HG03439 (cell line): ENCODE results near the gene KRTAP4-1.
"Not testable (repeated sequence)": the region's sequence is repeated elsewhere in the genome, so short reads cannot be mapped to it uniquely, and the experiment has no call there.

ENCODE experiments used
- ATAC-seq: cut with Tn5 transposase; IDR thresholded peaks from one replicate; pipeline ENCODE4 v1.9.1; 2021; ENCODE audit warnings: mild to moderate bottlenecking, moderate library complexity; ENCODE audit not compliant: unreplicated experiment

The KRTAP4-1 gene

DNA sequence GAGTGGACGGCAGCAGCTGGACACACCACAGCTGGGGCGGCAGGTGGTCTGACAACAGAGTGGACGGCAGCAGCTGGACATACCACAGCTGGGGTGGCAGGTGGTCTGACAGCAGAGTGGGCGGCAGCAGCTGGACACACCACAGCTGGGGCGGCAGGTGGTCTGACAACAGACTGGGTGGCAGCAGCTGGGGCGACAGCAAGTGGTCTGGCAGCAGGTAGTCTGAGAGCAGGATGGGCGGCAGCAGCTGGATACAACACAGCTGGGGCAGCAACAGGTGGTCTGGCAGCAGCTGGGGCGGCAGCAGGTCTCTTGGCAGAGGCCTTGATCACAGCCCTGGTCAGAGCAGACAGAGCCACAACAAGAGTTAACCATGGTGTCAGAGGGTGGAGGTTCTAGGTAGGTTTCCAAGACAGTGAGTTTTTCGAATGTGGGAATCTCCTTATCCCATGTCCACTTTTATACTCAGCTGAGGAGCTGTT, at the start of gene KRTAP4-1:
TSS of gene KRTAP4-1 (minus strand) at position 432 of the 482 bp plus-strand sequence. CDS start at position 375, 57 bp downstream.
- ATAC-seq = no peak

DNA sequence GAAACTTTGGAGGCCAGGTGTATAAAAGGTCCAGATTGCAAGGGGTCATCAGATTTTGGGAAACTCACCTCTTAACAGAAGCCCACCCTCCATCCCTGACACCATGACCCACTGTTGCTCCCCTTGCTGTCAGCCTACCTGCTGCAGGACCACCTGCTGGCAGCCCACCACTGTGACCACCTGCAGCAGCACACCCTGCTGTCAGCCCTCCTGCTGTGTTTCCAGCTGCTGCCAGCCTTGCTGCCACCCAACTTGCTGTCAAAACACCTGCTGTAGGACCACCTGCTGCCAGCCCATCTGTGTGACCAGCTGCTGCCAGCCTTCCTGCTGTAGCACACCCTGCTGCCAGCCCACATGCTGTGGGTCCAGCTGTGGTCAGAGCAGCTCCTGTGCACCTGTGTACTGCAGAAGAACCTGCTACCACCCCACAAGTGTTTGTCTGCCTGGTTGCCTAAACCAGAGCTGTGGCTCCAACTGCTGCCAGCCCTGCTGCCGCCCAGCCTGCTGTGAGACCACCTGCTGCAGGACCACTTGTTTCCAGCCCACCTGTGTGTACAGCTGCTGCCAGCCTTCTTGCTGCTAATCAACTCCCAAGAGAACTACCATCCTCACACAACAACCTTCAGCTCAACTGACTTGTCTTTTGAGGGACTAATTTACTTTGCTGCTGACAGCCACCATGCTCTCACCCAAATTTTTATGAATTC, 47.8 kb upstream of the KRTAP4-1 start, which contains the start of gene KRTAP9-3:
TSS of gene KRTAP9-3 (plus strand) at position 51 of the 707 bp plus-strand sequence. CDS start at position 104, 53 bp downstream.
- ATAC-seq = not testable (repeated sequence)

DNA sequence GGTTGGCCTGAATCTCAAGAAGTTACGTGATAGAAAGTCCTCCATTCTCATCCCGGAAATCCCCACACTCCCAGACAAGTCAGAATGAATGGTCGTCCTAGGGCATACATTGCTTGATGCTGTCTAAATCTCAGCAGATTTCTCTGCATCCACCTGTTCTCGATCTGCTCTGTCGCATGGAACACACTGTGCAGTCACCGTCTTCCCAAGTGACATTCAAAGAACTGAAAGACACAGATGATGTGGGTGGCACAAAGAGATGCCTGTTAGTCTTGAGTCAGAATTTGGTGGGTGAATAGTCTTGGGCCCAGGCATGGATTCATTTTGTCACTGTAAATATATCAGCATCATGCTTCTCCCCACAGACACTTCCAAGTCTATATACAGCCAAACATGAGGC, 47.0 kb upstream of the KRTAP4-1 start:
- ATAC-seq = no peak

DNA sequence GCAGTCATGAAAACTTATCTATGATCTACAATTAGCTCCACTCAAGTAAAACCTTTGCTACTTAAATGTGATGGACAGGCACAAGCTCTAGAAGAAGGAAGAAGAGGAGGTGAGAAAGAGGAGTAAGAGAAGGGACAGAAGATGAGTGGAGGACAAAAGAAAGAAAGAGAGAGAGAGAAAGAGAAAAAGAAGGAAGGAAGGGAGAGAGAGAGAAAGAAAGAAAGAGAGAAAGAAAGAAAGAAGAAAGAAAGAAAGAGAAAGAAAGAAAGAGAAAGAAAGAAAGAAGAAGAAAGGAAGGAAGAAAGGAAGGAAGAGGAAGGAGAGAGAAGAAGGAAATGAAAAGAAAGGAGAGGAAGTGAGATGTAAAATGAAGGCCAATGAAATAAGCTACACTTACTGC, 45.4 kb upstream of the KRTAP4-1 start:
- ATAC-seq = no peak

DNA sequence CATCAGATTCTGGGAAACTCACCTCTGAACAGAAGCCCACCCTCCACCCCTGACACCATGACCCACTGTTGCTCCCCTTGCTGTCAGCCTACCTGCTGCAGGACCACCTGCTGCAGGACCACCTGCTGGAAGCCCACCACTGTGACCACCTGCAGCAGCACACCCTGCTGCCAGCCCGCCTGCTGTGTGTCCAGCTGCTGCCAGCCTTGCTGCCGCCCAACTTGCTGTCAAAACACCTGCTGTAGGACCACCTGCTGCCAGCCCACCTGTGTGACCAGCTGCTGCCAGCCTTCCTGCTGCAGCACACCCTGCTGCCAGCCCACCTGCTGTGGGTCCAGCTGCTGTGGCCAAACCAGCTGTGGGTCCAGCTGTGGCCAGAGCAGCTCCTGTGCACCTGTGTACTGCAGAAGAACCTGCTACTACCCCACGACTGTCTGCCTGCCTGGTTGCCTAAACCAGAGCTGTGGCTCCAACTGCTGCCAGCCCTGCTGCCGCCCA, 41.9 kb upstream of the KRTAP4-1 start, which contains the start of gene KRTAP9-2:
TSS of gene KRTAP9-2 (plus strand) at position 51 of the 498 bp plus-strand sequence. CDS start at position 58, 7 bp downstream.
- ATAC-seq = not testable (repeated sequence)

DNA sequence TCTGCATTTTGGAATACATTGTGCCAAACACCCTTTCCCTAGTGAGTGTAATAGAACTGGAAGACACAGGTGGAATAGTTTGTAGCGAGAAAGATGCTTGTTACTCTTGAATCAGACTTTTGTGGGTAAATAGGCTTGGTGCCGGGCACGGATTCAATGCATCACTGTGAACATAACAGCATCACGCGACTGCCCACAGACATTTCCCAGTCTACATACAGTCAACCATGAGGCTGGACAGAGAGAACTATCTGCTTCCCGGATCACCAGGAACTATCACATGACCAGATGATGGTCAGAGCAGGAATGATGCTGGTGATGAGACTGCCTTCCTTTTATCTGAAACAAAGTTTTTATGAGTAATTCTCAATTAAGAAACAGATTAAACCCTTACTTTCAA, 41.3 kb upstream of the KRTAP4-1 start:
- no peak for ATAC-seq

DNA sequence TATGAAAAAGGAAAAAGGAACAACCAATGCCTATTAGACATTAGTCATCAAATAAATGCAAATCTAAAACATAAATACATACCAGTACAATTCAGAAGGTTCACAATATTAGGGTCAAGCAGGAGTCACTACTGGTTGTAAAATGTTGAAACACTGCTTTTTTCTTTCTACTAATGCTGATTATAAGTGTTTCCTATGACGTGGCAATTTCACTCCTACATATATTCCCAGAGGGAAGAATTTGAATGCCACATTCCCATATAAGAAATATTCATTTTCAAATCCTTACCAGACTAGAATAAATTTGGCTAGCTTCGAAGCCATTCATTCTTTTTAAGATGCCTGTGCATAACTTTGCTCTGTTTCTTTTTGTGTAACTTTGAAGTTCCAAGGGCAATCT, 39.1 kb upstream of the KRTAP4-1 start:
- ATAC-seq = no peak

DNA sequence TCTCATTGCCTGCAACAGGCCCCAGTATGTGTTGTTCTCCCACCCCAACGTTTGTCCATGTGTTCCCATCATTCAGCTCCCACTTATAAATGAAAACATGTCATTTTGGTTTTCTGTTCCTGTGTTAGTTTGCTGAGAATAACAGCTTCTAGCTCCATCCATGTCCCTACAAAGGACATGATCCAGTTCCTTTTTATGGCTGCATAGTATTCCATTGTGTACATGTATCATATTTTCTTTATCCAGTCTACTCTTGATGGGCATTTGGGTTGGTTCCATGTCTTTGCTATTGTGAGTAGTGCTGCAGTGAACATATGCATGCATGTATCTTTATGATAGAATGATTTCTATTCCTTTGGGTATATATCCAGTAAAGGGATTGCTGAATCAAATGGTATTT, 31.0 kb upstream of the KRTAP4-1 start:
- no peak for ATAC-seq

DNA sequence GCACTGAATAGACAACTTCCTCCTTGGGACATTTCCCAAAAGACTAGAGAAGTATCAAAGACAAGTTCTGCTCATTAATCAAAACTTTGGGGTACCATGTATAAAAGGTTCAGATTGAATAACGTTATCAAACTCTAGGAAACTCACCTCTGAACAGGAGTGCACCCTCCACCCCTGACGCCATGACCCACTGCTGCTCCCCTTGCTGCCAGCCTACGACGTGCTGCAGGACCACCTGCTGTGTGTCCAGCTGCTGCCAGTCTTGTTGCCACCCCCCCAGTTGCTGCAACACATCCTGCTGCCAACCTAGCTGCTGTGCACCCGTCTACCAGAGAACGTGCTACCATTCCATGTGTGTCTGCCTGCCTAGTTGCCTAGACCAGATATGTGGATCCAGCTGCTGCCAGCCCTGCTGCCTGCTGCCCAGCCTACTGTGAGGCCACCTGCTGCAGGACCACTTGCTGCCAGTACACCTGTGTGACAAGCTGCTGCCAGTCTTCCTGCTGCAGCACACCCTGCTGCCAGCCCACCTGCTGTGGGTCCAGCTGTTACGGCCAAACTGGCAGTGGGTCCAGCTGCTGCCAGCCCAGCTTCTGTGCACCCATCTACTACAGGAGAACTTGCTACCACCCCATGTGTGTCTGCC, 27.9 kb upstream of the KRTAP4-1 start:
- no peak for ATAC-seq

DNA sequence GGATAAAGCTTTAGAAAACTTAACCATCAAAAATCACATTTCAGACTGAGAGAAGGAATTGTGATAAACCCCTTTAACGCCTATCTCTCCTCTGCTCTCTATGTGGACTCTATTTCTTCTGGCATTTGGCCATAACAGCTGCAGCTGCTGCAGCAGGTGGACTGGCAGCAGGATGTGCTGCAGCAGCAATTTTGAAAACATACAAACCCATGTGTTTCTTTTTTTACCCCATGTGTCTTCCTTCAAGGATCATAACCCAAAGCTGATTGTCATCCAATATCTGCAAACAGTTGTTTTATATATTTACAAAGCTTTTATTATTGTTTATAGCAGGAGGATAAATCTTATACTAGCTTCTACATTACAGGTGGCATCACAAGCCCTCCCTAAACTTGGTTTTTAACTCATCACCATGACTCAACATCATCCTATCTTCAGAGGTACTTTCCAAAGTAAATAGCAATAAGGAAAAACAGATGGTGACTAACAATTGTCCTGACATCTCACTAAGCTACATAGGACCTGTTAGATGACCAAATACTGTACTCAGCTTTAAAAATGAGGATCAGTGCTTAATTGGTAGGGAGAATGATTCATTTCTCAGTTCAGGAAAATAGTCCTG, 27.2 kb upstream of the KRTAP4-1 start:
- ATAC-seq = no peak

DNA sequence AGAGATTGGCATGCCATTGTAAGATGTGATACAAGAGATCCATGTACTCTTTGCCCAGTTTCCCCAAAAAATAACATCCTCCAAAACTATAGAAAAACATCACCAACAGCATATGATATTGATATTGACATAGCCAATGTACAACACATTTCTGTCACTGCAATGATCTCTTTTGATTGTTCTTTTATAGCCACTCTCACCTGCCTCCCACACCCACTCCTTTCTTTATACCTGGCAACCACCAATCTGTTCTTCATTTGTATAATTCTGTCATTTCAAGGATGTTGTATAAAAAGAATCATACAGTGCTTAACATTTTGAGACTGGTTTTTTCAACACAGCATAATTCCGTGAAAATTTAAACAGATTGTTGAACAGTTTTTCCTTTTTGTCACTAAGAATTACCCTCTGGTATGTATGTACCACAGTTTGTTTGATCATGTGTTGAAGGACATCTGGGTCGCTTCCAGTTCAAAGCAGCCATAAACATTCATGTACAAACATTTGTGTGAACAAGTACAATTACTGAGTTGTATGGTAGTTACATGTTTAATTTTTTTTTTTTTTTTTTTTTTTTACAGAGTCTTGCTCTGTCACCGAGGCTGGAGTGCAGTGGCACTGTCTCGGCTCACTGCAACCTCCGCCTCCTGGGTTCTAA, 14.8 kb upstream of the KRTAP4-1 start:
- no peak for ATAC-seq

DNA sequence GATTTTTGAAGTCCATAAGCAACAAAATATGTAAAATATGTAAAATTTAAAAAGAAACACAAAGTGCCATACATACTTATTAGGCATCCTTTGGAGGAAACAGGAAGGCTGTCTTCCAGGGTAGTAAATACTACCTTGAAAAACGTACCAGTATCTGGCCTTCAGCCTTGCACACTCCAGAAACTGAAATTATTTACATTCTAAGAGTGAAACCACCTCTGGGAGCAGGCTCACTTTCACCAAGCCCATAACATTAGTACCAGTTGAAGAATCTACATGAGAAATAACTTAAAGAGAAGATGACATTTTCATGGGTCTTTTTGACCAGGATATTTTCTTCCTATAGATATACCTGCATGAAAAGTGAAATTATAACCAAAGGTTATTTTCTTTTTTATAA, 11.4 kb upstream of the KRTAP4-1 start:
- no peak for ATAC-seq

DNA sequence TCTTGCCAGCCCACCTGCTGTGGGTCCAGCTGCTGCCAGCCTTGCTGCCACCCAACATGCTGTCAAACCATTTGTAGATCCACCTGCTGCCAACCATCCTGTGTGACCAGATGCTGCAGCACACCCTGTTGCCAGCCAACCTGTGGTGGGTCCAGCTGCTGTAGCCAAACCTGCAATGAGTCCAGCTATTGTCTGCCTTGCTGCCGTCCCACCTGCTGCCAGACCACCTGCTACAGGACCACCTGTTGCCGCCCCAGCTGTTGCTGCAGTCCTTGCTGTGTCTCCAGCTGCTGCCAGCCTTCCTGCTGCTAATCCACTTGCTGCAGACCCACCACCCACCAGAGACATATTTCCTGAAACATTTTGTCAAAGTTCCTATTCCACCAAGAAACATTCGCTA, 5.6 kb upstream of the KRTAP4-1 start:
- ATAC-seq = no peak

DNA sequence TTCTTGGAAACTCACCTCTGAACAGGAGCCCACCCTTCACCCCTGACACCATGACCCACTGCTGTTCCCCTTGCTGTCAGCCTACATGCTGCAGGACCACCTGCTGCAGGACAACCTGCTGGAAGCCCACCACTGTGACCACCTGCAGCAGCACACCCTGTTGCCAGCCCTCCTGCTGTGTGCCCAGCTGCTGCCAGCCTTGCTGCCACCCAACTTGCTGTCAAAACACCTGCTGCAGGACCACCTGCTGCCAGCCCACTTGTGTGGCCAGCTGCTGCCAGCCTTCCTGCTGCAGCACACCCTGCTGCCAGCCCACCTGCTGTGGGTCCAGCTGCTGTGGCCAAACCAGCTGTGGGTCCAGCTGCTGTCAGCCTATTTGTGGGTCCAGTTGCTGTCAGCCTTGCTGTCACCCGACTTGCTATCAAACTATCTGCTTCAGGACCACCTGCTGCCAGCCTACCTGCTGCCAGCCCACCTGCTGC, 5.2 kb upstream of the KRTAP4-1 start, which contains the start of gene KRTAP9-1:
TSS of gene KRTAP9-1 (plus strand) at position 51 of the 482 bp plus-strand sequence. CDS start at position 51, 0 bp downstream.
- ATAC-seq = not testable (repeated sequence)

DNA sequence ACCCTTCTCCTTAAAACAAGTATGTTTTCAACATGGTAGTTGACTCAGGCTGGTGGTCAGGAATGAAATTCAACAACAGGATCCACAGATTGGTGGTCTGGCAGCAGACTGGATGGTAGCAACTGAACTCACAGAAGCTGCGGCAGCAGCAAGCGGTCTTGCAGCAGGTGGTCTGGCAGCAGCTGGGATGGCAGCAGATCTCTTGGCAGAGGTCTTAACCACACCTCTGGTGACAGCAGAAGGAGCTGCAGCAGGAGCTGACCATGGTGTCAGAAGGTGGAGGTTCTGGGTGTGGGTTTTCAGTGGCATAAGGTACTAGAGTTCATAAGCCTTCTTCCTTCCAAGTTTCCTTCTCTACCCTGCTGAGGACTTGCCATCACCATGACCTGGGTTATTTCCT, 2.2 kb upstream of the KRTAP4-1 start:
- ATAC-seq = no peak

DNA sequence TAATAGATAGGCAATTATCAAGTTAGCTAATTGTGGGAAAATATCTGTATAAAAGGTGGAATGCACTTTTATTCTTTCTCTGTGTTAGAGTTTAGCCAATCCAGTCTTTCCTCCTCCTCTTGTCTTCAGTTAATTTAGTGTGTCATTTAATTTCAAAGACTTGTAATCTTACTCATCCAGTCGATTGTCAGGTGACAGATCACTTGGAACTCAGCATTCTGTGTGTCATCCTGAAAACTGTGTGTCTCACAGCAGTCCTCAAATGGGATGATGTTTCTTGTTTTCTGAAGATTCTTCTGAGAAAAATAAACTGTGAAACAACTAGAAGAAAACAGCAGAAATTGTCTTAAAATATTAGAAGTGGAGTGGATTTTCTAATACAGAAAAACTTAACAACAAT, 290 bp upstream of the KRTAP4-1 start:
- ATAC-seq = no peak

DNA sequence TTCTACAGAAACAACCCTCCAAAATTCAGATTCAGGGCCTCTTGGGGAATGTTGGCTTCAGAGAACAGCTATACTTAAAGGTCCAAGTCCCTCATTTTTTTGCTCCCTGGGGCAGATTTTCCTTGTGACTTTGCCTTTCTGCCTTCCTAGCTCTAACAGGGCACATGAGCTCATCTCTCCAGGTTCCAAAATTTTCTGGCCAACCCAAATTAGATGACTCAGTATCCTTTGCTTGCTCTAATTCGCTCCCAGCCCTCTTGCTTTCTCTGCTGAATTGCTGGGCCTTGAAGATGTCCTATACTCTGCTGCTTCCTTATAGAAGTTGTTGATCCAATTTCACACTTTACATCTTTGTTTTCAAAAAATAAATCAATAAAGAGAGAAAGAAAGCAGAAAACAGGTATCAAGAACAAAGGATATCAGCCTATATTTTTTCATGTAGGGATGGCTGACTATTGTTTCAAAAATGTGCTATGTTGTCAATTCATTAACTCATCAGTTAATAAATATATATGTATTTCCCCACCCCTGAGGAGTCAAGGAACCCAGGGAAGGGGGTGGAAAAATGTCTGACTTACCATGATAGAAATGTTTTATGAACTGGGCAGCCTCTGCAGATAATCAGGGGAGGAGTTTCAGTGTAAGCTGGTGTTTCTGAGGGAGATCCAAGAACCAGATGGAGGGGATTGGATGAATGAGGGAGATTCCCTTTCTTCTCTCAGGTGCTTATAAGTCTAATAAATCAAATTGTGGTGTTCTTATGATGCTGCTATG, 5.7 kb downstream of the KRTAP4-1 start:
- no peak for ATAC-seq

DNA sequence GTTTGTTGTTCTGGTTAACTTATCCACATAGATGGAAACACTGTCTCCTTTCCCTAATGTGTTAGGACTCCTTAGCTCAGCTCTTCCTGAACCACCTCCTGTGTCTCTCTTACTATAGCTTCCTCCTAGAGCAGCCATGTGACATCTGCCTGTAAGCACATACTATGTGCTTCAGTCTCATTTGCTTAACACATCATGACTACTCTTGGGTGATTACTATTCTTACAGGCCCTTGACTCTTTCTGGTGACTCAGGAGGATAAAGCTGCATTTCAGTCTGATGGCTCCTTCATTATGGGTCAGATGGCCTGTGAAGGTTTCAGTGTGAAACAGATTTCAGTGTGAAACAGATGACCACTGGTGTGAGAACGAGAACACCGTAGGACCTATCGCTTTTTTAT, 6.4 kb downstream of the KRTAP4-1 start:
- ATAC-seq = no peak

DNA sequence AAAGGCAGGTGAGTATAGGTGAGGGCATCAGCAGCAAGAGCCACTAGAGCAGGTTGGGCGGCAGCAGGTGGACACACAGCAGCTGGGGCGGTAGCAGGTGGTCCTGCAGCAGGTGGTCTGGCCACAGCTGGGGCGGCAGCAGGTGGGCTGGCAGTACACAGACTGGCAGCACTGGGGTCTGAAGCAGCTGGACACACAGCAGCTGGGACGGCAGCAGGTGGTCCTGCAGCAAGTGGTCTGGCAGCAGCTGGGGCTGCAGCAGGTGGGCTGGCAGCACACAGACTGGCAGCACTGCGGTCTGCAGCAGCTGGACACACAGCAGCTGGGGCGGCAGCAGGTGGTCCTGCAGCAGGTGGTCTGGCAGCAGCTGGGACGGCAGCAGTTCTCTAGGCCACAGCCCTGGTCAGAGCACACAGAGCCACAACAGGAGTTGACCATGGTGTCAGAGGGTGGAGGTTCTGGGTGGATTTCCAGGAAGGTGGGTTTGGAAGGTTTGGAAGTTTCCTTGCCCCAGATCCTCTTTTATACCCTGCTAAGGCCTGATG, 6.9 kb downstream of the KRTAP4-1 start, which contains the start of gene KRTAP4-2:
TSS of gene KRTAP4-2 (minus strand) at position 495 of the 545 bp plus-strand sequence. CDS start at position 438, 57 bp downstream.
- no peak for ATAC-seq
